CD4-positive, alpha-beta T cell treated with Interleukin-6 for 4 hours (primary cell): ENCODE results near the gene TMSB4X.
"Not testable (repeated sequence)": the region's sequence is repeated elsewhere in the genome, so short reads cannot be mapped to it uniquely, and the experiment has no call there.

Source experiments
- DNase-seq: peaks from one replicate; pipeline ENCODE4 v3.0.0-alpha.2; 2020; ENCODE audit warnings: mixed read lengths

TMSB4X gene

DNA sequence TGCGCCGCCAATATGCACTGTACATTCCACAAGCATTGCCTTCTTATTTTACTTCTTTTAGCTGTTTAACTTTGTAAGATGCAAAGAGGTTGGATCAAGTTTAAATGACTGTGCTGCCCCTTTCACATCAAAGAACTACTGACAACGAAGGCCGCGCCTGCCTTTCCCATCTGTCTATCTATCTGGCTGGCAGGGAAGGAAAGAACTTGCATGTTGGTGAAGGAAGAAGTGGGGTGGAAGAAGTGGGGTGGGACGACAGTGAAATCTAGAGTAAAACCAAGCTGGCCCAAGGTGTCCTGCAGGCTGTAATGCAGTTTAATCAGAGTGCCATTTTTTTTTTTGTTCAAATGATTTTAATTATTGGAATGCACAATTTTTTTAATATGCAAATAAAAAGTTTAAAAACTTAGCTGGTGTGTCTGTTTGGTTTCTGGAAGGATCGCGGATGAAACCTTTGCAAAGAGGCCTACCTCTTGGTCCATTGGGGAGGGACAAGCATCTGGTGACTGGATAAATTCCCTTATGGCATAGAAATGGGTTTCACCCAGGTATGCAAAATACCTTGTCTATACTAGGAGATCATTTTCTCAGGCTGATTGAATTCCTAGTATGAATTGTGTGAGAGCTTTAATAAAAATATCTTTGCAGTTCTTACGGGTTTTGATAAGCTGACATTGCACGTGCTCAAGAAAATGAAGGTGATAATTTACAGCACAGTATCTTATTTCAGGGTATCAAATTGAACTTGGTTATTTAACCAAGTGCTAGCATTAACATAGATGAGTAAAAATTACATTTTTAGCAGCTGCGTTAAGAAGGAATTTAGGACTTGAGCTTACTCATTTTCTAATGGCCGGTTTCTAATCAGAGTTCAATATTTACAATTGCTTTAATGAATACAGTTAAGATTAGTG lies 2.2 kb downstream of the TMSB4X start:
- not testable (repeated sequence) for DNase-seq

DNA sequence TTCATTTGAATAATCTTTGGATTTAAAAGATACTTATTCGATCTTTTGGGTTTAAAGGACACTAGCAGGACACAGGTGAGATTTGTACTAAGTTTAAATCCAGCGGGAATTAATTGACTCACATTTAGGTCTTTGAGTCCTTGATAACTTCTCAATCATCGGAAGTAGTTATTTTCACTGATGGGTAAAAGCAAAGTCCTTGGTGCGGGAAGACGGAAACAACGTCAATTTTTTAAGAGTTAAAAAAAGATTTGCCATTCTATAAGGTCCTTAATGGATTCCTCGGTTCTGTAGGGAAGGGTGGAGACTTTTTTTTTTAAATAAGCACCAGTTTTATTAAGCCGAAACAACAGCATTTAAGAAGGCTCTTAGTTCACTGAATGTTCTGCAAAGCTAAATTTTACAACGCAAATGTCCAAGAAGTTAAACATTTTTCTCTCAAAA lies 2.9 kb downstream of the TMSB4X start:
- DNase-seq, result no peak

DNA sequence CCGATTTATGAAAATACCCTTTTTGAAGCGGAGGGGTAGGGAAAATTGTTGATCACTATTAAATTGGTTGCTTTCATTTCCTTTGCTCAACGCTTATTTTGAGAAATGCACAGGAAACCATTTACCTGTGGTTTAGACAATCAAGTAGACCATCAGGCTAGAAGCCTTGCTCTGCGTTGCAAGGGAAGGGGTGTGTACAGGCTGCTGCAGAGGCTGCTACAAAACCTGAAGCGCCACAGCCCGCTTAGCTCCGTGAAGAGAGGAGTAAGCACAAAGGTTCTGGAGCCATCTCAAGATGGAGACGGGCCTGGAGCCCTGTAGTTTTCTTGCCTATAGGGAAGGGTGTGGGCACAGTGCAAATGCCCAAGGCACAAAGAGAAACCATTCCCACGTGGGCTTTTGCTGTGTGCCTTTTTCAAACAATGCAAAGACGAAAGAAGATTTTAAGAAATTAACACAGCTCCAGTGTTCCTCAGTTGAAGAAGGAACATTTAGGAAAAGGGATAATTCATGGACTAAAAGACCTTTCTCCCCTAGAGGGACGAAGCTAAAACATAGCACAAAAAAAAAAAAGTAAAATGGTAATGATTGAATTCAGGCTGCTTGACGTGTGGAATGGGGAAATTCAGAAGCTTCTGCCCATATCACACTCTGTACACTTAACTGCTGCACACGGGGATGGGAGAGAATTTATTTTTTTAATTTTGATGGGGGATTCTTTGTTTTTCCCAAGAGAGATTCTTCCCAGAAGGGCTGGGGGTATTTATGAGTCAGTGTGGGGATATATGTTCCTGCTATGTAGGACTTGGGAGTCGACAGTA lies 3.5 kb downstream of the TMSB4X start:
- peak; percentile 84 for DNase-seq

DNA sequence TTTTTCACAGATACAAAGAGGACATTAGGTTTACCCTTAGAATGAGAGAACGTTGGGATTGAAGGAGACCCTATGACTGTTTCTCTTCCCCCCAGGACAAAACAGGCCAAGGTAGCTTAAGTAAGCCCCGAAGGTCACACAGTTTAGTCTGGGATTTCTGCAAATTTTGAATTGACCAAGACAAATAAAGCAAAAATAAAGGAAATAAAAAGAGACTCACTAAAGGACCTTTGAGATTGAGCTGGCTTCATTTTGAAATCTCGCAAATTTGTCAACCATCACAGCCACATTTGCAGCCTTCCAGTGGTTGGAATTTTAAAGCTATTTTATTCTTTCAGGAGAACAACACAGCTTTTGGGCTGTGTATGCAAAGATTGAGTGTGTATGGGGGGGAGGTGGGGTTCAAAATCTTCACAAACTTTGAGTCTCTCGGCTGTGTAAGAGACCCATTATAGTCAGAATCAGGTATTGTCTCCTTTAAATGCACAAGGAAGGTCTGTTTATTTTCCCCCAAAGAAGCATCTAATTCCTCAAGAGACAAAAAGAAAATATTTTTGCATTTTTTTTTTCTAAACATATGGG lies 4.2 kb downstream of the TMSB4X start:
- no peak for DNase-seq

DNA sequence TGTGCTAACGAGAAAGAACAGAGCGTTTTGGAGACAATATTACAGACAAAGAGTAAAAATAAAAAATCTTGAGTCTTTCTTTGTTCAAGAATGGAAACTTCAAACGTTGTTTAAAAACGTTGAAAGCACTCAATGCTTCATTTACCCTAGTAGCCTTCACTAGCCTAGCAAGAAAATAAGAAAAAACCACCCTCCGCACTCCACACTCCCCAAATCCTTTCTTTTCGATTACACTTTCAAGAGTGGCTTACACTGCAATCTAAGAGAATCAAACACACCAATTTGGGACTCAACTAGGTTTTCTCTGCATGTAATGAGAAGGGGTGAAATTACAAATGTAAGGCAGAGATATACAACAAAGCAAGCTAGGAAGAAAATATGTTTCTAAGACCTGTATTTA lies 4.7 kb downstream of the TMSB4X start:
- DNase-seq, result no peak

DNA sequence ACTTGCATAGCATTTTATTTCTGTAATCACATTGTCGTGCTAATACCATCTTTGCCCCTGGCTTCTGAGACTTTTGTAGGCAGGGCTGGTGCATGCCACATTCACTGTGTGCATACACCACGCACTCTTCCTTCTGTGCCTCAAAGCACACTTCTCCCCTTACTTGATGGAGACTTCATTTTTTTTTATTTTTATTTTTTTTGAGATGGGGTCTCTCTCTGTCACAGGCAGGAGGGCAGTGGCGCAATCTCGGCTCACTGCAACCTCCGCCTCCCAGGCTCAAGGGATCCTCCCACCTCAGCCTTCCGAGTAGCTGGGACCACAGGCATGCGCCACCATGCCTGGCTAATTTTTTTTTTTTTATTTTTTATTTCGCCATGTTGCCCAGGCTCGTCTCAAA lies 5.1 kb downstream of the TMSB4X start:
- DNase-seq, result peak; percentile 50

DNA sequence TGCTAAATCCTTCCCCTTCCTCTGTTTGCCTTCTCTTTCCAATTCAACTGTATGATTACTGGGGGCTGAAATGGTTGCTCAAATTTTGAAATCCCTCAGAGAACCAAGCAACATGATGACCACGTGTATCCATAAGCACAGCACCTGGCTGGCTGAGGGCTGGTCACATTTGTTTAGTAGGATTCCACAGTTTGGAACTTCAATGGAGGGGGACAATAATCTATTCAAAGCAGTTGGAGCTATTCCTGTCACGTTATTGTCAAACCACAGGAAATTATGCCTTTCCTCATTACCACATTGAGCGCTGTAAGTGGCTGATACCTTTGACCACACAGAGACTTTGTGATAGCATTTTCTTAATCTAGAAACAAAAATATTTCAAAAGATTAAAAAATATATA lies 7.0 kb downstream of the TMSB4X start:
- no peak for DNase-seq

DNA sequence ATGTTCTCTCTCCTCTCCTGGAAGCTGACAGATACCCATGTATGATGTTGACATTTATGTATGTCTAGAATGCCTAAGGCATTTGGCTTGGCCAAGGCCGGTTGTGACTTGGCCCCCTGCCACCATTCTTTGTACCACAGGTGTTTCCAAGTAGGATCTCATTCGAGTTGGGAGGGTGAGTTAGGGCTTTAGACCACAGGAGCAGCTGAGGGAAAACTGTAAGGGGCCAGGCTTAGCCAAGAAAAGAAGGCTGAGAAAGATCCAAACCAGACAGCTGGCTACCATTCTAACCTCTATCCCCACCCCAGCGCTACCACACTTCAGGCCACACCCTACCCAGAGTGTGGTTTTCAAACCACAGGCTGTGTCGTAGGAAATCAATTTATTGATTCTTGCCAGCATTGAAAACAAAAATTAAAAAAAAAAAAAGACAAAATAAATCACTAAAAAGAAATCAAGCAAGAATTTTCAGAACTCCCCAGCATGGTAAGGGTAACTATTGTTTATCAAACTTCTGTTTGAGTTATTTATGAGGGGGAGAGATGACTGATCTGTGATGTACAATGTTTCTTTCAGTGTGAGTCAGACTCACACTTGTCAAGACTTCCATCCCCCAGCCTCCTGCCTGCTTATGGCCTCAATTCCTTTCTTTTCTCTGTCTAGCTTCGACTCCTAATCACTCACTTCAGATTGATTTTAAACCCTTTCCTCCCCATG lies 9.9 kb downstream of the TMSB4X start:
- DNase-seq, result peak; percentile 64

DNA sequence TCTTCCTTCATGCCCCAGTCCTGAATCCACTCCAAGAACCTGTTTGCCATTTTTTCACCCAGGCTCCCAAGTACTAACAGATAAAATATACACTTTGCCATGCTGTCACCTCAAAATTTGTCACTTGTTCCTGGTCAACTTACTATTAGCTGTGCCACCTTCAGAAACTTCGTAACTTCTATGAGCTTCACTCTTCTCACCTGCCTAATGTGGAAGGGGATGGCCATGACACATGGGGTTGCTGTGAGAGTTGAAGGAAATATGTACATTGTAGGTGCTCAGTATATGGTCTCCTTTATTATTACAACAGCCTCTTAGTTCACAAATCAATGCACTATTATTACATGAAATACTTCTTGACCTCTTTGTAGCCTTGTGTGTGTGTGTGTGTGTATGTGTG lies 10.4 kb downstream of the TMSB4X start:
- no peak for DNase-seq

DNA sequence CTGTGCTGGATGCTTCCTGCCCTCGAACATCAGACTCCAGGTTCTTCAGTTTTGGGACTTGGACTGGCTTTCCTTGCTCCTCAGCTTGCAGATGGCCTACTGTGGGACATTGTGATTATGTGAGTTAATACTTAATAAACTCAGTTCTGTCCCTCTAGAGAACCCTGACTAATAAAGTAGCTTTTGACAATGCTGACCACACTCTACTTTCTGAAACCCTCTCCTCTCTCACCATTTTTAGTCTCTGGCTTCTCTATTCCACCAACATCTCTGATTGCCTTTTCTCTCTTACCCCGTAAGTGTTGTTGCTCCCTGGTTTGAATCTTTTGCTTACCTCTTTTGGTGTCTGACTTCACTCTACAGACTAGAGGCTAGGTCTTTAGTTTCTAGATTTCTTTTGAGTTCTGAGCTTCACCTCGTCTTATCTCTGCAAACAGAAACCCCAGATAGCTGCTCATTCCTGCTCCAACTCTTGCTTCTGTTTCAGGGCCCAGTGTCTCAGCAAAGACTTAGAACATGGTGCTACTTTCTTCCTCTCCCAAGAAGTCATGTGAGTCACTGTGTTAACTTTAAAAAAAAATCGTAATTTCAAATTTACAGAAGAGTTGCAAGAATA lies 11.4 kb downstream of the TMSB4X start:
- no peak for DNase-seq

DNA sequence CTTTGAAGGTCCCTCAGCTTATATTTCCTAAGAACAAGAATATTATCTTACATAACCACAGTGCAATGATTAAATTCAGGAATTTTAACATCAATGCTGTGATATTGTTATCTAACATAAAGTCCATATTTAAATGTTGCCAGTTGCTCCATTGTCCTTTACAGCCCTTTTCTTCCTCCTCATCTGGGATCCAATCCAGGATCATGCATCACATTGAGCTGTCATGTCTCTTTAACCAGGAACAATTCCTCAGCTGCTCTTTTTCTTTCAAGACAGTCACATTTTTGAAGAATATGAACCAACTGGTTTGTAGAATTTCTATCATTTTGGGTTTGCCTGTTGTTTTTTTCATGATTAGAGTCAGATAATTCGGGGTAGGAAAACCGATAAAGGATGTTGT lies 12.0 kb downstream of the TMSB4X start:
- no peak for DNase-seq

DNA sequence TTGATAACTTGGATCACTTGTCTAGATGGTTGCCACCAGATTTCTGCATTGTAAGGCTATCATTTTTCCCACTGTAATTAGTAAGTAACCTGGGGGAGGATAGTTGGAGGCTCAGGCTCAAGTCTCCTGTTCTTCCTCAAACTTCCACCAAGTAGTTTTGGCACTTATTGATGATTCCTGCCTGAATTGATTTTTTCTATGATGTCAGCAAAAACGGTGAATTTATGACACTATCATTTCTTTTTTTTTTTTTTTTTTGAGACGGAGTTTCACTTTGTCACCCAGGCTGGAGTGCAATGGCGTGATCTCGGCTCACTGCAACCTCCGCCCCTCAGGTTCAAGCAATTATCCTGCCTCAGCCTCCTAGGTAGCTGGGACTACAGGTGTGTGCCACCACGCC lies 12.4 kb downstream of the TMSB4X start:
- no peak for DNase-seq

DNA sequence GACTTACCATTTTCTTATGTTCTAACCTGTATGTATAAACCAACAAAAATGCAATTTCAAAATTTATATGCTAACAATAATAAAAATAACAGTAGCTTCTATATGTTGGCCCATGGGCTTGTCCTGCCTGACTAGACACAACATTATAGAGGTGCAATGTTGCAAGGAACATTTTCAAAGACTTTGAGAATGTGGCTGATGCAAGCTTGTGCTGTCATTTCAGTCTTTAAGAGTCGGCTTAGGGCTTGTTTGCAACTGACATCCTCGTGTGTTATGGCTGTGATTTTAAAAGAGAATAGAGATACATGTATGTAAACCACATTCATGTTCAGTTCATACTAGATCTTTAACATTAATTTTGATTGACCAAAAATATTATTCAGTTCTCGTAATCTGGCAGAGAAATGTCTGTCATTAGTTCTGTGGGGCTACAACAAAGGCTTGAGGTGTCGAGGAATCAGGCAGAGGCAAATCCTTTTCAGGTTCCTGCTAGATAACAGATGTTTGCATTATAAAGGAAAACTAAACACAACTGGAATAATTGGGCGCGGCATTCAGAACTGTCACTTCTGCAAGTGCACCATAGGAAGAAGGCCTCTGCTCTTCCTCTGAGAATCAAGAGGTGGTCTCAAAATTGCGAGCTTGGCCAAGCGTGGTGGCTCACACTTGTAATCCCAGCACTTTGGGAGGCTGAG lies 13.1 kb downstream of the TMSB4X start:
- DNase-seq, result no peak

DNA sequence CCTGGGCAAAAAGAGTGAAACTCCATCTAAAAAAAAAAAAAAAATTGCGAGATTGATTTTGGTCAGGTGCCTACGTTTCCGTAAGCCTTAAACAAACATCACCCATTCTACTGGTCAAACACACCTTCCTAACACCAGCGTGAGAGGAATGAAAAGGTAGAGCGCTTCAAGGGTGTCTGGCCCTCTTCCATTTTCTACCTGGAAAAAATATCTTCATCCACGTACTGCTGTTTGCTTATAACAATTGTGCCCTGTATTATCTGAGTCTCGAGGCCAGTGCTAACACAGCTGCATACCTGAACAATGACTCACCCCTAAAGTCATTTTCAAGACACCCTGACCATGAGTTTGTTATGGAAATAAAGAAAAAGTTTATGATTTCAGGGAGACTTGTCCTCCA lies 13.9 kb downstream of the TMSB4X start:
- no peak for DNase-seq

DNA sequence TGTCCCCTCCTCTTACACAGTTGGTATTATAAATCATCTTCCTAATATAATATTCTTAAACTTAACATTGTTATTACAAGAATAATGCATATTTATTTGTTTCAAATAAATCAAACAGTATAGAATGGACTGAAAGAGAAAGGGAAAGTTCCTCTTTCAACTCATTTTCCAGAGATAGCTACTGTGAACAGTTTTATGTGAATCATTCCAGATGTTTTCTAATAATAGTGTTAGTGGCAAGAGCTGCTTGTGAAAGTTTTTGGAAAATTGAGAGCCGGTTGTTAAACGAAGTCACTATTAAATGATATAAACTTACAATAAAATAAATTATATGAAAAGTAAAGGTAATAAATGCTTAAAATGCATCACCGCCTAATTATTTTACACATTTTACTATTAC lies 14.6 kb downstream of the TMSB4X start:
- no peak for DNase-seq

DNA sequence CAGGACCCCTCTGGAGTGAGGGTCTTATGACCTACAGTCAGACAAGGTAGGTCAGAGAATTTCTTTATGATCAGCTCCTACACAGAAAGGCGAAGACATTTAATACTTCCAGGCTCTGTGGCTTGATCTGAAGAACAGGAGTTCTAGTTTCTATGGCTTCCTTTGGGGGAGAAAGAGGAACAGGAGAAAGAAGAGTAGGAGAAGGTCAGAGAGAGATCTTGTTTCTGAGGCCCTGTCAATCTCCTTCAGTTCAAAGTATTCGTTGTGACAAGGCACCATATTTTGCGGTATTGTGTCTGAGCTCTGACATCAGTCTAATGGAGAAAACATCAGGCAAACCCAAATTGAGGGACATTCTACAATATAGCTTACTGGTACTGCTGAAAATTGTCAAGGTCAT lies 16.7 kb downstream of the TMSB4X start:
- no peak for DNase-seq

DNA sequence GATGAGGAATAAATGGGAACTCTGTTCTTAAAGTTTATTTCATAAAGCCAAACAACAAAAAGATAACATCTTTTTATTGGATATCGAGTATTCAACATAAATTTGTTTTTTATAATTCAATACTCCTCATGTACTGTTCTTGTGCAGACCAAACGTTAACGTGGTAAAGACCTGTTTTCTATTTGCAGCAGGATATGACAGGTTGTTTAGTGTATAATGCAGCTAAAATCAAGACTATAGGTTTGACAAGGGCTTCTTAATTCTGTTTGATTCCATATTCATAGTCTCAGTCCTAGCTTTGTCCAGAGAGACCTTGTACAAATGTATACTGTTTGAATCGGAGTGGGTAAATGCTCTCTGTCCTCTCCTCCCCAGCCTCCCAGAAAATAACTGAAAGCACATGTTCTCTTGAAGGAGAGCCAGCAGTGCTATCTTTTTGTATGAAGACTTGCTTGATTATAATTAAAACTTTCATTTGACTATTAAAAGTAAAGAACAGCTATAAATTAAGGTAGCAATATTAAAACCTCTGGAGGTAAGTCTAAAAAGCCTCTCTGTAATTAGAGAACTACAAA lies 17.7 kb downstream of the TMSB4X start:
- no peak for DNase-seq

DNA sequence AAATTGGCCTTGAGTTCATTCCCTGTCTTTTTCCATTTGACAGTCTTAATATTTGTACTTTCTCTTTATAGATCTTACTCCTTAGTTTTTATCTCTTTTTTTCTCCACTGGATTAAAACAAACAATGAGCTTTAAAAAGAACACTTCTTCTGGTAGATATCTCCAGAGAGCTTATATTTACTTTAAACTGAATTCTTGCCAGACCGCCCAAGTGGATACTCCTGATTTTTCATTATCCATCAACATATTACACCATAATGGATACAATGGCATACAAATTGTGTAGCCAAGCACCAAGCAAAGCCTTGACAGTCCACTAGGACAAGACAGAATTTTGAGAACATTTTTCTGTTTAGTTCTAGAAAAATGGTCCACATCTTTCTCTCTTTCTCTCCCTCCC lies 18.9 kb downstream of the TMSB4X start:
- DNase-seq, result no peak

DNA sequence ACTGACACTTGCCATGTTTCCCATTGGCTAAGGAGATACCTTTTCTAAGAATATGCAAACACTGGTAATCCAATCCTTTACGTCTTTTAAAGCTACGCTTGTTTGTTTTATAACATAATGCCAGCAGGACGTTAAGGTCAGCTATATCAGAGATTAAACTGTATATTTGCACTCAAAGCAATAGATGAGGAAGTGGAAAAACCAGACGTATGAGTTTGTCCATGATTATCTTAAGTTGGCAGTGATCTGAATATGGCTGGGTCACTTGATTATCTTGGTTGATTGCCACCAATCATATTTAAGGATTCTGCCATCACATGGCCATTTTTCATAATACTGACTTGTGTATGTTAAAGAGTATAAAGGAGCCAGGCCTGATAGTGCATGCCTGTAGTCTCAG lies 19.4 kb downstream of the TMSB4X start:
- DNase-seq, result no peak

DNA sequence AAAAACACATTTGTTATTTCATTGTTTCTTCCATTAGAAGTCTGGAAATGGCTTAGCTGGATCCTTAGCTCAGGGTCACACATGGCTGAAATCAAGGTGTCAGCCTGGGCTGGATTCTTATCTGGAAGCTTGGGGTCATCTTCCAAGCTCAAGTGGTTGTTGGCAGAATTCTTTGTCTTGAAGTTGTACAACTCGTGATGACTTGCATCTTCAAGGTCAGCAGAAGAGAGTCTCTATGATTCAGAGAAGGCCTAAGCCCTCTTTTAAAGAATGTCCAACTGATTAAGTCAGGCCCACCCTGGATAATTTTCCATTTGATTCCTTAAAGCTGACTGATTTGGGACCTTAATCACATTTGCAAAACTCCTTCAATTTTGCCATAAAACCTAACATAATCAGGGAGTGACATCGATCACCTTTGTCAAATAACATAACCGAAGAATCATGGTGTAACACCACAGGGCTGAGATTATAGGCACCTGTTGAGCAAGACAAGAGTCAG lies 22.1 kb downstream of the TMSB4X start:
- DNase-seq, result no peak
